ENCODE measurements around the gene DCAF11. TPM values are rescaled to one million over a fixed set of nuclear protein-coding genes. Genes with fewer than 3 reads are reported as not detected.

The DCAF11 gene
- total and polyA plus RNA-seq, 2 of the 13 experiments (the other 11 are each of a cell fraction or from before 2014, with no cell fraction given) = 150 to 257 TPM

DNA sequence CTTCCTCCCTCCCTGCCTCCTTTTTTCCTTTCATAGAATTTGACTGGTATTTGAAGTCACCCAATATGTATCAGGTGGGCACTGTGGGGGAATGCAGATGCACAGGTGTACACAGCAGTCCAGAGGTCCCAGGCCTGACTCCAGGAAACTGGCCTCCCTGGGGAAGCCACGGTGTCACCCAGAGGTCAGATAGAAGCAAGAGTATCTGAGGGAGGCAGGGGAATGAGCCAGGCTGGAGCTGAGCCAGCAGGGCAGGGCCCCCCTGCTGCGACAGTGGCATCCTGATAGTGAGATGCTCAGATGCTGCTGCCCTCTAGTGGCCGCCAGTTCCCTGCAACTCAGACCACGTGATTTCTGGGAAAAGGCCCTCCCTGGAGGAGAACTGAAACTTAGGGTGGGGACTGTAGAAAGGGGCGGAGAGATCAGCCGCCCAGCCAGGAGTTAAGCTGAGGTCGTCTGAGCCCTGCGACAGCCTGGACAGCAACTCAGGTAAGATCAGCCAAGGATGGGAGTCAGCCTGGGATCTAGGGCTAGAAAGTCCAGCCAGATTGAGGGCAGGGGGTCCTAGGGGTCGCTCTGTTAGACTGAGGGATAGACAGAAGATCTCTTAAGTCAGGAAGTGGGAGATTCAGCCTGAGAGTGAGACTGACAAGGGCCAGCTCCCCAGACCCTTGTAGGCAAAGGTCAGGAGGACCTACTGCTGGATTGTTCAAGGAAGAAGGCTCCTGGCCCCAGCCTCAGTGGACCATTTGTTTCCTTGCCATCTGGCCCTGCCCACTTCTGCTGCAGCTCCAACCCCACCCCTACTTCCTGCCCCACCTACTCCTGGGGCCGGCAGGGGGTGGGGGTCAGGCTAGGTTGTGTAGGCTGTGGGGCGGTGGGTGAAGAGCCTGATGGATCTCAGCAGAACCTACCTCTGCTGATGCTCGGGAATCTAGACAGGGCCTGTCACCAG, 46.5 kb downstream of the DCAF11 start, which contains the start of gene IRF9 (continued):
- TF ChIP-seq JUNB (CRISPR knock-in tag; IDR thresholded peaks at IDR 0.05; ENCODE audit: borderline replicate concordance) (no peak), YEATS4 (CRISPR knock-in tag; IDR thresholded peaks at IDR 0.05; ENCODE audit: borderline replicate concordance) (peak; percentile 94), MTA3 (CRISPR knock-in tag; IDR thresholded peaks at IDR 0.05) (no peak), ISL2 (CRISPR knock-in tag; IDR thresholded peaks at IDR 0.05) (peak; percentile 95), ZNF674 (CRISPR knock-in tag; IDR thresholded peaks at IDR 0.05; ENCODE audit: low read depth) (no peak), THAP11 (CRISPR knock-in tag; IDR thresholded peaks at IDR 0.05) (peak; percentile 95), RELA (CRISPR knock-in tag; IDR thresholded peaks at IDR 0.05) (peak; percentile 98), ZNF773 (CRISPR knock-in tag; IDR thresholded peaks at IDR 0.05; ENCODE audit: borderline replicate concordance) (no peak), ZFP37 (CRISPR knock-in tag; IDR thresholded peaks at IDR 0.05; ENCODE audit: borderline replicate concordance) (peak; percentile 70; the same call in 1 of the 2 replicates), BRD4 (CRISPR knock-in tag; IDR thresholded peaks at IDR 0.05) (no peak; the same call in 1 of the 2 replicates), ZNF607 (CRISPR knock-in tag; IDR thresholded peaks at IDR 0.05; ENCODE audit: borderline replicate concordance) (peak; percentile 90), ARHGAP35 (CRISPR knock-in tag; IDR thresholded peaks at IDR 0.05; ENCODE audit: borderline replicate concordance) (peak; percentile 73; the same call in 1 of the 2 replicates), NFYB (CRISPR knock-in tag; IDR thresholded peaks at IDR 0.05) (peak; percentile 67), TARDBP (CRISPR knock-in tag; IDR thresholded peaks at IDR 0.05) (peak; percentile 99), HMG20B (CRISPR knock-in tag; conservative IDR thresholded peaks at IDR 0.05) (peak; percentile 97)
- TF ChIP-seq, protein P1, sequence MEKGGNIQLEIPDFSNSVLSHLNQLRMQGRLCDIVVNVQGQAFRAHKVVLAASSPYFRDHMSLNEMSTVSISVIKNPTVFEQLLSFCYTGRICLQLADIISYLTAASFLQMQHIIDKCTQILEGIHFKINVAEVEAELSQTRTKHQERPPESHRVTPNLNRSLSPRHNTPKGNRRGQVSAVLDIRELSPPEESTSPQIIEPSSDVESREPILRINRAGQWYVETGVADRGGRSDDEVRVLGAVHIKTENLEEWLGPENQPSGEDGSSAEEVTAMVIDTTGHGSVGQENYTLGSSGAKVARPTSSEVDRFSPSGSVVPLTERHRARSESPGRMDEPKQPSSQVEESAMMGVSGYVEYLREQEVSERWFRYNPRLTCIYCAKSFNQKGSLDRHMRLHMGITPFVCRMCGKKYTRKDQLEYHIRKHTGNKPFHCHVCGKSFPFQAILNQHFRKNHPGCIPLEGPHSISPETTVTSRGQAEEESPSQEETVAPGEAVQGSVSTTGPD (CRISPR knock-in tag; IDR thresholded peaks at IDR 0.05) = no peak; the same call in none of the 2 replicates
- TF ChIP-seq, protein P2, sequence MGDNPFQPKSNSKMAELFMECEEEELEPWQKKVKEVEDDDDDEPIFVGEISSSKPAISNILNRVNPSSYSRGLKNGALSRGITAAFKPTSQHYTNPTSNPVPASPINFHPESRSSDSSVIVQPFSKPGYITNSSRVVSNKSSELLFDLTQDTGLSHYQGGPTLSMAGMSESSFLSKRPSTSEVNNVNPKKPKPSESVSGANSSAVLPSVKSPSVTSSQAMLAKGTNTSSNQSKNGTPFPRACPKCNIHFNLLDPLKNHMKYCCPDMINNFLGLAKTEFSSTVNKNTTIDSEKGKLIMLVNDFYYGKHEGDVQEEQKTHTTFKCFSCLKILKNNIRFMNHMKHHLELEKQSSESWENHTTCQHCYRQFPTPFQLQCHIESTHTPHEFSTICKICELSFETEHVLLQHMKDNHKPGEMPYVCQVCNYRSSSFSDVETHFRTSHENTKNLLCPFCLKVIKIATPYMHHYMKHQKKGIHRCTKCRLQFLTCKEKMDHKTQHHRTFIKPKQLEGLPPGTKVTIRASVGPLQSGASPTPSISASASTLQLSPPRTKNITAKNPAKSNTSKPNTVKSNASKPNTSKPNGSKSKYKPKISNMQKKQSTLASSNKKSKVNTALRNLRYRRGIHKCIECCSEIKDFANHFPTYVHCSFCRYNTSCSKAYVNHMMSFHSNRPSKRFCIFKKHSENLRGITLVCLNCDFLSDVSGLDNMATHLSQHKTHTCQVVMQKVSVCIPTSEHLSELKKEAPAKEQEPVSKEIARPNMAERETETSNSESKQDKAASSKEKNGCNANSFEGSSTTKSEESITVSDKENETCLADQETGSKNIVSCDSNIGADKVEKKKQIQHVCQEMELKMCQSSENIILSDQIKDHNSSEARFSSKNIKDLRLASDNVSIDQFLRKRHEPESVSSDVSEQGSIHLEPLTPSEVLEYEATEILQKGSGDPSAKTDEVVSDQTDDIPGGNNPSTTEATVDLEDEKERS (CRISPR knock-in tag; IDR thresholded peaks at IDR 0.05) = peak; percentile 97
- TF ChIP-seq, protein P3, sequence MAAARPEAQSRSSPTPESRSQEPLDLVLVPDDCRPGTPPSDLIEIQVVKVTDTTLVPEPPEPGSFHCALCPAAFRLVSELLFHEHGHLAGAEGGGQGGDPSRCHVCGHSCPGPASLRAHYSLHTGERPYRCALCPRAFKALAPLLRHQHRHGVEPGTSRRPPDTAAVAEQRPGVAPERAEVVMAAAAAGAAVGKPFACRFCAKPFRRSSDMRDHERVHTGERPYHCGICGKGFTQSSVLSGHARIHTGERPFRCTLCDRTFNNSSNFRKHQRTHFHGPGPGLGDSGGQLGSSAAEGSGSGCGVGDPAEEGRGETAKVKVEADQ (CRISPR knock-in tag; IDR thresholded peaks at IDR 0.05; ENCODE audit: borderline replicate concordance) = peak; percentile 89
- TF ChIP-seq, protein P4, sequence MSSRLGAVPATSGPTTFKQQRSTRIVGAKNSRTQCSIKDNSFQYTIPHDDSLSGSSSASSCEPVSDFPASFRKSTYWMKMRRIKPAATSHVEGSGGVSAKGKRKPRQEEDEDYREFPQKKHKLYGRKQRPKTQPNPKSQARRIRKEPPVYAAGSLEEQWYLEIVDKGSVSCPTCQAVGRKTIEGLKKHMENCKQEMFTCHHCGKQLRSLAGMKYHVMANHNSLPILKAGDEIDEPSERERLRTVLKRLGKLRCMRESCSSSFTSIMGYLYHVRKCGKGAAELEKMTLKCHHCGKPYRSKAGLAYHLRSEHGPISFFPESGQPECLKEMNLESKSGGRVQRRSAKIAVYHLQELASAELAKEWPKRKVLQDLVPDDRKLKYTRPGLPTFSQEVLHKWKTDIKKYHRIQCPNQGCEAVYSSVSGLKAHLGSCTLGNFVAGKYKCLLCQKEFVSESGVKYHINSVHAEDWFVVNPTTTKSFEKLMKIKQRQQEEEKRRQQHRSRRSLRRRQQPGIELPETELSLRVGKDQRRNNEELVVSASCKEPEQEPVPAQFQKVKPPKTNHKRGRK (CRISPR knock-in tag; IDR thresholded peaks at IDR 0.05) = peak; percentile 54; the same call in 1 of the 2 replicates
- TF ChIP-seq, protein P5, sequence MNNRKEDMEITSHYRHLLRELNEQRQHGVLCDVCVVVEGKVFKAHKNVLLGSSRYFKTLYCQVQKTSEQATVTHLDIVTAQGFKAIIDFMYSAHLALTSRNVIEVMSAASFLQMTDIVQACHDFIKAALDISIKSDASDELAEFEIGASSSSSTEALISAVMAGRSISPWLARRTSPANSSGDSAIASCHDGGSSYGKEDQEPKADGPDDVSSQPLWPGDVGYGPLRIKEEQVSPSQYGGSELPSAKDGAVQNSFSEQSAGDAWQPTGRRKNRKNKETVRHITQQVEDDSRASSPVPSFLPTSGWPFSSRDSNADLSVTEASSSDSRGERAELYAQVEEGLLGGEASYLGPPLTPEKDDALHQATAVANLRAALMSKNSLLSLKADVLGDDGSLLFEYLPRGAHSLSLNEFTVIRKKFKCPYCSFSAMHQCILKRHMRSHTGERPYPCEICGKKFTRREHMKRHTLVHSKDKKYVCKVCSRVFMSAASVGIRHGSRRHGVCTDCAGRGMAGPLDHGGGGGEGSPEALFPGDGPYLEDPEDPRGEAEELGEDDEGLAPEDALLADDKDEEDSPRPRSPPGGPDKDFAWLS (CRISPR knock-in tag; IDR thresholded peaks at IDR 0.05; ENCODE audit: borderline replicate concordance) = no peak
